ENCODE results near the gene SERPINA10. TPM values are rescaled to one million over a fixed set of nuclear protein-coding genes. Genes with fewer than 3 reads are reported as not detected.
A peak's percentile ranks its signal among the peaks of the same experiment; 100 is the strongest.

SERPINA10 gene
- total and polyA plus RNA-seq, 2 of the 13 experiments (the other 11 are each of a cell fraction or from before 2014, with no cell fraction given) = 20.1 to 20.2 TPM

DNA sequence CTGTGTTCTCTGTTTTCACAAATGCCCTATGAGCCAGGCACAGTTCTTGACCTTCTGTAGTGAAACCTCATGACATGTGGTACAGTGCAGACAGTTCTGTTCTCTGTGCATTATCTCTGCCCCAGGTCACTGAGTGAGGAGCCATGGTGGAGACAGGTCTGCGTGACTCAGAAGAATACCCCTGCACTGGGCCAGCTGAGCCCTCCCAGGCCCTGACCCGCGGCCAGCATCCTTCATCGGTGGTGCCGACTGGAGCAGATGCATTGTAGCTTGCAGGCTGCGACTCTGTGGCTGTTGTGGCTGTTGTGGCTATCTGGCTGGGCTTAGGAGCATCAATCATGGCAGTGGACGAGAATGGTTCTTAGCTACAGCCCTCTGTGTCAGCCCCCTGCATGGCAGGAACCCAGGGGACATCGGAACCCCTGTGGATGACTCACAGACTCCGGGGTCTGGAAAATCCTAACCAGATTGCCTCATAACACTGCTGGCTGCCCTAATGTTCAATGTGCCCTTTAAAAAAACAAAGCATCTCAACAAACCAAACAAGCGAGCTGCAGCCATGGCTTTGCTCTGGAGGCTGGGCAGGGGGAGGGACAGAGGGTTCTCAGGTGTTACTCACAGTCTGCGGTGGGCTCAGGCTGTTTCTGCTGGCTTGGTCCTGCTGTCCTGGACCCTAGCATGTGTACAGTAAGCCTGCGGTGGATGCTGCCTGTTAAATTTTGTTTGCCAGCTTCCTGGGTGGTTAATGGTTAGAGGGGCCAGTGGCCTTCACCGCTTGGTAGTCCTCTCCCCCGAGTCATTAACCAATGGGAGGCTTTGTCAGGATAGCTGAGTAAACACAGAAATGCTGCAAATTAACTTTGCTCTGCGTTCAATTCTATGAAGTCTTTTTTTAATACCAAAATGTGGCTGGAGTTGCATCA lies 29.8 kb upstream of the SERPINA10 start, which contains the start of gene SERPINA6 (continued):
- TF ChIP-seq, protein P1, sequence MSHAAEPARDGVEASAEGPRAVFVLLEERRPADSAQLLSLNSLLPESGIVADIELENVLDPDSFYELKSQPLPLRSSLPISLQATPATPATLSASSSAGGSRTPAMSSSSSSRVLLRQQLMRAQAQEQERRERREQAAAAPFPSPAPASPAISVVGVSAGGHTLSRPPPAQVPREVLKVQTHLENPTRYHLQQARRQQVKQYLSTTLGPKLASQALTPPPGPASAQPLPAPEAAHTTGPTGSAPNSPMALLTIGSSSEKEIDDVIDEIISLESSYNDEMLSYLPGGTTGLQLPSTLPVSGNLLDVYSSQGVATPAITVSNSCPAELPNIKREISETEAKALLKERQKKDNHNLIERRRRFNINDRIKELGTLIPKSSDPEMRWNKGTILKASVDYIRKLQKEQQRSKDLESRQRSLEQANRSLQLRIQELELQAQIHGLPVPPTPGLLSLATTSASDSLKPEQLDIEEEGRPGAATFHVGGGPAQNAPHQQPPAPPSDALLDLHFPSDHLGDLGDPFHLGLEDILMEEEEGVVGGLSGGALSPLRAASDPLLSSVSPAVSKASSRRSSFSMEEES (CRISPR knock-in tag; IDR thresholded peaks at IDR 0.05) = peak; percentile 63; the same call in 1 of the 2 replicates
- TF ChIP-seq ZNF564 (CRISPR knock-in tag; IDR thresholded peaks at IDR 0.05) (no peak), MXD4 (CRISPR knock-in tag; IDR thresholded peaks at IDR 0.05) (0 out of 2 replicates have a peak, but pooled peaks have one; percentile 37), NBN (conservative IDR thresholded peaks at IDR 0.05) (no peak), ZSCAN12 (CRISPR knock-in tag; IDR thresholded peaks at IDR 0.05) (no peak), ZNF343 (CRISPR knock-in tag; IDR thresholded peaks at IDR 0.05) (0 out of 2 replicates have a peak, but pooled peaks have one; percentile 18), POLR2AphosphoS2 (IDR thresholded peaks at IDR 0.05; ENCODE audit: low read depth, low read length) (no peak), MIER2 (CRISPR knock-in tag; IDR thresholded peaks at IDR 0.05) (peak; percentile 8; the same call in 1 of the 2 replicates), HHEX (CRISPR knock-in tag; IDR thresholded peaks at IDR 0.05) (no peak), KLF13 (CRISPR knock-in tag; IDR thresholded peaks at IDR 0.05) (no peak), ZNF589 (CRISPR knock-in tag; conservative IDR thresholded peaks at IDR 0.05) (no peak; the same call in 1 of the 2 replicates)
- TF ChIP-seq, protein P2, sequence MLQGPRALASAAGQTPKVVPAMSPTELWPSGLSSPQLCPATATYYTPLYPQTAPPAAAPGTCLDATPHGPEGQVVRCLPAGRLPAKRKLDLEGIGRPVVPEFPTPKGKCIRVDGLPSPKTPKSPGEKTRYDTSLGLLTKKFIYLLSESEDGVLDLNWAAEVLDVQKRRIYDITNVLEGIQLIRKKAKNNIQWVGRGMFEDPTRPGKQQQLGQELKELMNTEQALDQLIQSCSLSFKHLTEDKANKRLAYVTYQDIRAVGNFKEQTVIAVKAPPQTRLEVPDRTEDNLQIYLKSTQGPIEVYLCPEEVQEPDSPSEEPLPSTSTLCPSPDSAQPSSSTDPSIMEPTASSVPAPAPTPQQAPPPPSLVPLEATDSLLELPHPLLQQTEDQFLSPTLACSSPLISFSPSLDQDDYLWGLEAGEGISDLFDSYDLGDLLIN (CRISPR knock-in tag; IDR thresholded peaks at IDR 0.05; ENCODE audit: borderline replicate concordance) = no peak
- TF ChIP-seq, protein P3, sequence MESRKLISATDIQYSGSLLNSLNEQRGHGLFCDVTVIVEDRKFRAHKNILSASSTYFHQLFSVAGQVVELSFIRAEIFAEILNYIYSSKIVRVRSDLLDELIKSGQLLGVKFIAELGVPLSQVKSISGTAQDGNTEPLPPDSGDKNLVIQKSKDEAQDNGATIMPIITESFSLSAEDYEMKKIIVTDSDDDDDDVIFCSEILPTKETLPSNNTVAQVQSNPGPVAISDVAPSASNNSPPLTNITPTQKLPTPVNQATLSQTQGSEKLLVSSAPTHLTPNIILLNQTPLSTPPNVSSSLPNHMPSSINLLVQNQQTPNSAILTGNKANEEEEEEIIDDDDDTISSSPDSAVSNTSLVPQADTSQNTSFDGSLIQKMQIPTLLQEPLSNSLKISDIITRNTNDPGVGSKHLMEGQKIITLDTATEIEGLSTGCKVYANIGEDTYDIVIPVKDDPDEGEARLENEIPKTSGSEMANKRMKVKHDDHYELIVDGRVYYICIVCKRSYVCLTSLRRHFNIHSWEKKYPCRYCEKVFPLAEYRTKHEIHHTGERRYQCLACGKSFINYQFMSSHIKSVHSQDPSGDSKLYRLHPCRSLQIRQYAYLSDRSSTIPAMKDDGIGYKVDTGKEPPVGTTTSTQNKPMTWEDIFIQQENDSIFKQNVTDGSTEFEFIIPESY (CRISPR knock-in tag; IDR thresholded peaks at IDR 0.05) = no peak
- TF ChIP-seq, protein P4, sequence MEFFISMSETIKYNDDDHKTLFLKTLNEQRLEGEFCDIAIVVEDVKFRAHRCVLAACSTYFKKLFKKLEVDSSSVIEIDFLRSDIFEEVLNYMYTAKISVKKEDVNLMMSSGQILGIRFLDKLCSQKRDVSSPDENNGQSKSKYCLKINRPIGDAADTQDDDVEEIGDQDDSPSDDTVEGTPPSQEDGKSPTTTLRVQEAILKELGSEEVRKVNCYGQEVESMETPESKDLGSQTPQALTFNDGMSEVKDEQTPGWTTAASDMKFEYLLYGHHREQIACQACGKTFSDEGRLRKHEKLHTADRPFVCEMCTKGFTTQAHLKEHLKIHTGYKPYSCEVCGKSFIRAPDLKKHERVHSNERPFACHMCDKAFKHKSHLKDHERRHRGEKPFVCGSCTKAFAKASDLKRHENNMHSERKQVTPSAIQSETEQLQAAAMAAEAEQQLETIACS (CRISPR knock-in tag; IDR thresholded peaks at IDR 0.05) = no peak
- TF ChIP-seq, protein P5, sequence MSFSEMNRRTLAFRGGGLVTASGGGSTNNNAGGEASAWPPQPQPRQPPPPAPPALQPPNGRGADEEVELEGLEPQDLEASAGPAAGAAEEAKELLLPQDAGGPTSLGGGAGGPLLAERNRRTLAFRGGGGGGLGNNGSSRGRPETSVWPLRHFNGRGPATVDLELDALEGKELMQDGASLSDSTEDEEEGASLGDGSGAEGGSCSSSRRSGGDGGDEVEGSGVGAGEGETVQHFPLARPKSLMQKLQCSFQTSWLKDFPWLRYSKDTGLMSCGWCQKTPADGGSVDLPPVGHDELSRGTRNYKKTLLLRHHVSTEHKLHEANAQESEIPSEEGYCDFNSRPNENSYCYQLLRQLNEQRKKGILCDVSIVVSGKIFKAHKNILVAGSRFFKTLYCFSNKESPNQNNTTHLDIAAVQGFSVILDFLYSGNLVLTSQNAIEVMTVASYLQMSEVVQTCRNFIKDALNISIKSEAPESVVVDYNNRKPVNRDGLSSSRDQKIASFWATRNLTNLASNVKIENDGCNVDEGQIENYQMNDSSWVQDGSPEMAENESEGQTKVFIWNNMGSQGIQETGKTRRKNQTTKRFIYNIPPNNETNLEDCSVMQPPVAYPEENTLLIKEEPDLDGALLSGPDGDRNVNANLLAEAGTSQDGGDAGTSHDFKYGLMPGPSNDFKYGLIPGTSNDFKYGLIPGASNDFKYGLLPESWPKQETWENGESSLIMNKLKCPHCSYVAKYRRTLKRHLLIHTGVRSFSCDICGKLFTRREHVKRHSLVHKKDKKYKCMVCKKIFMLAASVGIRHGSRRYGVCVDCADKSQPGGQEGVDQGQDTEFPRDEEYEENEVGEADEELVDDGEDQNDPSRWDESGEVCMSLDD (CRISPR knock-in tag; IDR thresholded peaks at IDR 0.05; ENCODE audit: borderline replicate concordance) = no peak
- TF ChIP-seq, protein P6, sequence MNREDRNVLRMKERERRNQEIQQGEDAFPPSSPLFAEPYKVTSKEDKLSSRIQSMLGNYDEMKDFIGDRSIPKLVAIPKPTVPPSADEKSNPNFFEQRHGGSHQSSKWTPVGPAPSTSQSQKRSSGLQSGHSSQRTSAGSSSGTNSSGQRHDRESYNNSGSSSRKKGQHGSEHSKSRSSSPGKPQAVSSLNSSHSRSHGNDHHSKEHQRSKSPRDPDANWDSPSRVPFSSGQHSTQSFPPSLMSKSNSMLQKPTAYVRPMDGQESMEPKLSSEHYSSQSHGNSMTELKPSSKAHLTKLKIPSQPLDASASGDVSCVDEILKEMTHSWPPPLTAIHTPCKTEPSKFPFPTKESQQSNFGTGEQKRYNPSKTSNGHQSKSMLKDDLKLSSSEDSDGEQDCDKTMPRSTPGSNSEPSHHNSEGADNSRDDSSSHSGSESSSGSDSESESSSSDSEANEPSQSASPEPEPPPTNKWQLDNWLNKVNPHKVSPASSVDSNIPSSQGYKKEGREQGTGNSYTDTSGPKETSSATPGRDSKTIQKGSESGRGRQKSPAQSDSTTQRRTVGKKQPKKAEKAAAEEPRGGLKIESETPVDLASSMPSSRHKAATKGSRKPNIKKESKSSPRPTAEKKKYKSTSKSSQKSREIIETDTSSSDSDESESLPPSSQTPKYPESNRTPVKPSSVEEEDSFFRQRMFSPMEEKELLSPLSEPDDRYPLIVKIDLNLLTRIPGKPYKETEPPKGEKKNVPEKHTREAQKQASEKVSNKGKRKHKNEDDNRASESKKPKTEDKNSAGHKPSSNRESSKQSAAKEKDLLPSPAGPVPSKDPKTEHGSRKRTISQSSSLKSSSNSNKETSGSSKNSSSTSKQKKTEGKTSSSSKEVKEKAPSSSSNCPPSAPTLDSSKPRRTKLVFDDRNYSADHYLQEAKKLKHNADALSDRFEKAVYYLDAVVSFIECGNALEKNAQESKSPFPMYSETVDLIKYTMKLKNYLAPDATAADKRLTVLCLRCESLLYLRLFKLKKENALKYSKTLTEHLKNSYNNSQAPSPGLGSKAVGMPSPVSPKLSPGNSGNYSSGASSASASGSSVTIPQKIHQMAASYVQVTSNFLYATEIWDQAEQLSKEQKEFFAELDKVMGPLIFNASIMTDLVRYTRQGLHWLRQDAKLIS (CRISPR knock-in tag; IDR thresholded peaks at IDR 0.05) = no peak

All from HepG2 (cell line).